HG02885 (cell line): Measurements from ENCODE around the gene ATG2B.
"Not testable (repeated sequence)": the region's sequence is repeated elsewhere in the genome, so short reads cannot be mapped to it uniquely, and the experiment has no call there.

Source experiments
- ATAC-seq: cut with Tn5 transposase; IDR thresholded peaks from one replicate; pipeline ENCODE4 v1.9.1; 2021; ENCODE audit warnings: mild to moderate bottlenecking; ENCODE audit not compliant: unreplicated experiment, poor library complexity

The ATG2B gene

GRCh38 chr14:96256407-96256806 lies 106.7 kb downstream of the ATG2B start:
- ATAC-seq = no peak

- ATAC-seq = no peak
These were observed 107.4 kb downstream of the ATG2B start, which contains the start of gene BDKRB1 for GRCh38 chr14:96255501-96256366. BDKRB1 (plus strand) TSS chr14:96256210; CDS start chr14:96263683, 7,473 bp downstream.

GRCh38 chr14:96254687-96255086 lies 108.5 kb downstream of the ATG2B start:
- ATAC-seq = no peak

- no peak for ATAC-seq
These were observed 110.1 kb downstream of the ATG2B start for GRCh38 chr14:96252999-96253539.

GRCh38 chr14:96252323-96252998 lies 110.7 kb downstream of the ATG2B start:
- ATAC-seq = no peak

GRCh38 chr14:96251656-96252155 lies 111.4 kb downstream of the ATG2B start:
- no peak for ATAC-seq

GRCh38 chr14:96250485-96250884 lies 112.7 kb downstream of the ATG2B start:
- no peak for ATAC-seq

- ATAC-seq = no peak
These were observed 114.1 kb downstream of the ATG2B start for GRCh38 chr14:96249029-96249428.

GRCh38 chr14:96247031-96247430 lies 116.1 kb downstream of the ATG2B start:
- ATAC-seq = no peak

- ATAC-seq = no peak
These were observed 116.6 kb downstream of the ATG2B start for GRCh38 chr14:96246539-96246847.

GRCh38 chr14:96245710-96246538 lies 117.2 kb downstream of the ATG2B start:
- no peak for ATAC-seq

- not testable (repeated sequence) for ATAC-seq
These were observed 118.1 kb downstream of the ATG2B start for GRCh38 chr14:96245074-96245473.

GRCh38 chr14:96243785-96244184 lies 119.4 kb downstream of the ATG2B start:
- no peak for ATAC-seq

- no peak for ATAC-seq
These were observed 121.0 kb downstream of the ATG2B start for GRCh38 chr14:96242126-96242525.

GRCh38 chr14:96240641-96241040 lies 122.5 kb downstream of the ATG2B start:
- no peak for ATAC-seq

GRCh38 chr14:96239711-96240141 lies 123.4 kb downstream of the ATG2B start:
- no peak for ATAC-seq

- no peak for ATAC-seq
These were observed 124.4 kb downstream of the ATG2B start for GRCh38 chr14:96238676-96239265.

- no peak for ATAC-seq
These were observed 125.5 kb downstream of the ATG2B start for GRCh38 chr14:96237641-96238040.

GRCh38 chr14:96235426-96235825 lies 127.7 kb downstream of the ATG2B start:
- no peak for ATAC-seq

- no peak for ATAC-seq
These were observed 129.5 kb downstream of the ATG2B start for GRCh38 chr14:96233661-96234060.
